HG03103 (cell line): Measurements from ENCODE around the gene TOX2.
"Not testable (repeated sequence)": the region's sequence is repeated elsewhere in the genome, so short reads cannot be mapped to it uniquely, and the experiment has no call there.

Source experiments
- ATAC-seq: cut with Tn5 transposase; IDR thresholded peaks from one replicate; pipeline ENCODE4 v1.9.1; 2021; ENCODE audit warnings: low read depth; ENCODE audit not compliant: unreplicated experiment

TOX2 gene

GRCh38 chr20:44028868-44029847 is 114.5 kb downstream of the TOX2 start:
- no peak for ATAC-seq

GRCh38 chr20:44029848-44030230 is 115.2 kb downstream of the TOX2 start:
- ATAC-seq = no peak

- ATAC-seq = no peak
Observed at GRCh38 chr20:44030394-44030793, 115.7 kb downstream of the TOX2 start.

- no peak for ATAC-seq
Observed at GRCh38 chr20:44031001-44031574, 116.4 kb downstream of the TOX2 start.

- no peak for ATAC-seq
Observed at GRCh38 chr20:44031781-44032582, 117.3 kb downstream of the TOX2 start.

GRCh38 chr20:44032583-44033331 is 118.1 kb downstream of the TOX2 start:
- no peak for ATAC-seq

GRCh38 chr20:44033344-44033743 is 118.7 kb downstream of the TOX2 start:
- no peak for ATAC-seq

GRCh38 chr20:44033873-44034272 is 119.2 kb downstream of the TOX2 start:
- no peak for ATAC-seq

- no peak for ATAC-seq
Observed at GRCh38 chr20:44034451-44034850, 119.8 kb downstream of the TOX2 start.

GRCh38 chr20:44034965-44035635 is 120.4 kb downstream of the TOX2 start:
- no peak for ATAC-seq

GRCh38 chr20:44035924-44036323 is 121.3 kb downstream of the TOX2 start:
- ATAC-seq = no peak

- ATAC-seq = no peak
Observed at GRCh38 chr20:44036441-44036840, 121.8 kb downstream of the TOX2 start.

- no peak for ATAC-seq
Observed at GRCh38 chr20:44038681-44039123, 124.0 kb downstream of the TOX2 start.

GRCh38 chr20:44039147-44039546 is 124.5 kb downstream of the TOX2 start:
- no peak for ATAC-seq

GRCh38 chr20:44039741-44040140 is 125.1 kb downstream of the TOX2 start:
- ATAC-seq = no peak

GRCh38 chr20:44040202-44040915 is 125.7 kb downstream of the TOX2 start:
- ATAC-seq = no peak

GRCh38 chr20:44041001-44041400 is 126.3 kb downstream of the TOX2 start:
- ATAC-seq = no peak

- ATAC-seq = not testable (repeated sequence)
Observed at GRCh38 chr20:44044712-44045111, 130.1 kb downstream of the TOX2 start.

- no peak for ATAC-seq
Observed at GRCh38 chr20:44050327-44050726, 135.7 kb downstream of the TOX2 start.
